22Rv1 (cell line): ENCODE results near the gene NCF2.

ENCODE experiments used
- ZFX ChIP-seq: fragments of 450-650 bp; IDR thresholded peaks from 2 replicates; pipeline ENCODE4 v1.6.1; 2017; ENCODE audit warnings: antibody characterized with exemption, borderline replicate concordance
- TF ChIP-seq, protein P1 (sequence below): fragments of 450-650 bp; IDR thresholded peaks from 2 replicates; pipeline ENCODE4 v1.5.1; 2017; ENCODE audit warnings: mild to moderate bottlenecking

GRCh38 chr1:183546427-183546826 is 43.8 kb downstream of the NCF2 start:
- TF ChIP-seq ZFX, result no peak
- TF ChIP-seq, protein P1, sequence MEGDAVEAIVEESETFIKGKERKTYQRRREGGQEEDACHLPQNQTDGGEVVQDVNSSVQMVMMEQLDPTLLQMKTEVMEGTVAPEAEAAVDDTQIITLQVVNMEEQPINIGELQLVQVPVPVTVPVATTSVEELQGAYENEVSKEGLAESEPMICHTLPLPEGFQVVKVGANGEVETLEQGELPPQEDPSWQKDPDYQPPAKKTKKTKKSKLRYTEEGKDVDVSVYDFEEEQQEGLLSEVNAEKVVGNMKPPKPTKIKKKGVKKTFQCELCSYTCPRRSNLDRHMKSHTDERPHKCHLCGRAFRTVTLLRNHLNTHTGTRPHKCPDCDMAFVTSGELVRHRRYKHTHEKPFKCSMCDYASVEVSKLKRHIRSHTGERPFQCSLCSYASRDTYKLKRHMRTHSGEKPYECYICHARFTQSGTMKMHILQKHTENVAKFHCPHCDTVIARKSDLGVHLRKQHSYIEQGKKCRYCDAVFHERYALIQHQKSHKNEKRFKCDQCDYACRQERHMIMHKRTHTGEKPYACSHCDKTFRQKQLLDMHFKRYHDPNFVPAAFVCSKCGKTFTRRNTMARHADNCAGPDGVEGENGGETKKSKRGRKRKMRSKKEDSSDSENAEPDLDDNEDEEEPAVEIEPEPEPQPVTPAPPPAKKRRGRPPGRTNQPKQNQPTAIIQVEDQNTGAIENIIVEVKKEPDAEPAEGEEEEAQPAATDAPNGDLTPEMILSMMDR, result no peak
